NCI-H2196 treated with DMSO at 0.1 percent for 48 hours (cell line): ENCODE measurements around the gene HS6ST2.

Source experiments
- DNase-seq: peaks from one replicate; lab custom pipeline; 2025; ENCODE audit not compliant: unreplicated experiment; lab: John Stamatoyannopoulos, UW

The HS6ST2 gene

DNA sequence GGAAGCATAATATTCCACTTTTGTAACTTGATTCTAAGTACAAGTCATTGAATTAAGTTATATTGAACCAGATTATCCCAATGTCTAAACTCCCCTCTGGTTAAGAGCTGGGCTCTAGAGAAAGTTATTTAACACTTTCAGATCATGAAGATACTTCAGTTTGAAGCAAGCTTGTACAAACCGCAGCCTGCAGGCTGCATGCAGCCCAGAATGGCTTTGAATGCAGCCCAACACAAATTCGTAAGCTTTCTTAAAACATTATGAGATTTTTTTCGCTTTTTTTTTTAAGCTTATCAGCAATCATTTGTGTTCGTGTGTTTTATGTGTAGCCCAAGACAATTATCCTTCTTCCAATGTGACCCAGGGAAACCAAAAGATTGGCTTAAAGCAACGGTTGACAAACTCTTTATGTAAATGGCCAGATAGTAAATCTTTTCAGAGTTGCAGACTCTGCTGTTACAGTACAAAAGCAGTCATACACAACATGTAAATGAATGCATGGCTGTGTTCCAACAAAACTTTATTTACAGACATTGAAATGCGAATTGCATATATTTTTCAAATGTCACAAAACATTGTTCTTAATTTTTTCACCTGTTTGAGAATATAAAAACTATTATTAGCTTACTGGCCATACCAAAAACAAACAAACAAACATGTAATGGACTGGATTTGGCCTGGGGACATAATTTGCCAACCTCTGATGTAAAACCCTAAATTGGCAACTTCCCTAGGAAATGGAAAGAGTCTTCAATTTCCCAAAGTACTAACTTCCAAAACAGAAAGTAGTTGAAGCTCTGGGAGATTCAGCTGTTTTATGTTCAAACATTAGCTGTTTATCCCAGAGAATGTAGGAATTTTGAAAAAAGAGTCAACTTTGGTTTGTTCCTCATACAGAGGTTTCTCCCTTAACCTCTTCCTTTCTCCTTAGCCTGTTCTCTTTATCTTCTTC is 268.5 kb downstream of the HS6ST2 start:
- DNase-seq = no peak

DNA sequence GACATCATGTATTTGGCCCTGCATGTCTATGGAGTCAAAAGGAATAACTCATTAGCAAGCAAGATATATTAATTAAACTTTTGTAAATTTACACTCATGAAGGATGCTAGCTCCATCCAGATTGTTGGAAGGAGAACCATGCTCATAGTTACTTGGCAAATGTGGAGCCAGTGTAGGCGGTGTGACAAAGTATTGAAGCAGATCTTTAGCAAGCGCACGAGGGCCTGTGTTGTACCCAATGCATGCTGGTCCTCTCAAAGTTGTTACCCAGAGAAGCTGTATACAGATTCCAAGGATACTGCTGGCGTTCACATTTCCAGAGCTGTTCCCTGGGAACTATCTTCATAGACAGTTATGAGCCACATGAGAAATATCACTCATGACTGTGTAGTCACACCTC is 273.2 kb downstream of the HS6ST2 start:
- no peak for DNase-seq

DNA sequence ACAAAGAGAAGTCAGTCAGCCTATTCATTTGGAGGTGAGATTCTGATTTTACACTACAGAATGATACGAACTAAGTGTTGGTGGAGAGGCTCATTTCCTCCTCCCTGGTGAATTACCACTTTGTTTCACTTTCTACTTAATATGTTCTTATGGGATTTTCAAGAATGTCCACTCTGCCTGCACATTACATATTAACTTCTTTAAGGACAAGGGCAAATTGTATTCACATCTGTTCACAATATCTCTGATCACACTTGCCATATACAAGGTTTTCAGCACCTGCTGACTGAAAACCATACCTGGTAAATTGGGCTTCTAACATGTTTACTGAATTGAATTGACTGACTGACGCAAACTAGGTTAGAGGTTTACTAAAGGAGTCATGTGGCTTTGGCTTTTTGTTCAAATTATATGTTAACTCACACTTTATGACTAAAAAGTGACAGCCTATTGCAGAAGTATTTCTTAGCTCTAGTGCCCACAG is 281.2 kb downstream of the HS6ST2 start:
- no peak for DNase-seq

DNA sequence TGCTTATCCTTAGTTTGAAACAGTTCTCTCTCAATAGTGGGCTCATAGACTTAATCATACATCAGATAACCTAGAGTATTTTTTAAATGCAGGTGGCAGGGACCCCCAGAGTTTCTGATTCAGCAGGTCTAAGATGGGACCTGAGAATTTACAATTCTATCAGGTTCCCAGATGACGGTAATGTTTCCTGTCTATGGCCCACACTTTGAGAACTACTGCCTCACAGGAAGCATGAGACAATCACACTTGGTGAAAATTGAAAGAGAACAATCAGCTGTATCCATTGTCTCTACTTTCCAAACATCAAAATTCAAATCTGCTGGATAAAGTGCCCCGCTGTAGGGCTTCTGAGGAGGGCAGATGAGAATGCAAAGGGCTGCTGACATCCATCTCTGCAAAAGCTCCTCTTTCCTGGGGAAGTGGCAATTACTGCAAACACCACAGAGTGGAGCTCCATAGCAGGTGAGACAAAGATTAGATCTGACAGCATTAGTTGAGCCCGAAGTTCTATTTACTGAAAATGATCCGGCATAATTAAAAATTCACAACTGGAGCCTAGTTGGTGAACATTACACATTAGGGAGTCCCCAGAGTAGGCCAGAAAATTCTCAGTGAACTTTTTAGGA is 281.8 kb downstream of the HS6ST2 start:
- DNase-seq = no peak

DNA sequence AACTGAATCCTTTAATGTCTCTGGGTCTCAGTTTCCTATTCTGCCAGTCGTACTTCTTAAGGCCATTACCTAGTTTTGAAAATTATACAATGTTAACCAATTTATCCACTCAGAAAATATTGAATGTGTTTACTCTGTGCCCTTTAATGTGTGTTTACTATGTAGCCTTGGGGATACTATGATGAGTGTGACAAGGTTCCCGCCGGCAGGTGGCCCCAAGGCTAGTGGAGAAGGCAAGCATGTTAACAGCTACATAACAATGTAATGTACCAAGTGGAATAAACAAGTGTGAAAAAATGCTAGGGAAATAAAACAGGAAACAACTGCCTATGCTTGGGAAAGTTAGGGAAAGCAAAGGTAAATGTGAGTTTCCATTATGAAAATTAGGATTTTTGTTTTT is 282.3 kb downstream of the HS6ST2 start:
- no peak for DNase-seq

DNA sequence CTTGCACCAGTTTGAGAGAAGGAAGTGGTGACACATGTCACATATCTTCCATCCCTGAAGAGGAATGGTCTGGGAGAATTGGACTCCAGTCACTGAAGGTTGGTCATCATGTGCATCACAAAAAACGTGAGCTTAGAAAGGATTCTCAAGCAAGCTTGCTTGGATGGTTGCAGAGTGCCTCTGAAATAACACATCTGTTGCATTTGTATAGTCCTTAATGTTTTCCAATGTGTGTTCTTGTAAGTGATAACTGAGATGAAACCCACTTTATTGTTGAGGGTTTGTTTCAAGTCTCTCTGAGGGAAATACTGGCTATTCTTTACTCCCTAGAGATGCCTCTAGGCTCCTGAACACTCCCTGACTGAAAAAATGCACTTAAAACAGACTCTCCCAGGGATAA is 285.1 kb downstream of the HS6ST2 start:
- no peak for DNase-seq

DNA sequence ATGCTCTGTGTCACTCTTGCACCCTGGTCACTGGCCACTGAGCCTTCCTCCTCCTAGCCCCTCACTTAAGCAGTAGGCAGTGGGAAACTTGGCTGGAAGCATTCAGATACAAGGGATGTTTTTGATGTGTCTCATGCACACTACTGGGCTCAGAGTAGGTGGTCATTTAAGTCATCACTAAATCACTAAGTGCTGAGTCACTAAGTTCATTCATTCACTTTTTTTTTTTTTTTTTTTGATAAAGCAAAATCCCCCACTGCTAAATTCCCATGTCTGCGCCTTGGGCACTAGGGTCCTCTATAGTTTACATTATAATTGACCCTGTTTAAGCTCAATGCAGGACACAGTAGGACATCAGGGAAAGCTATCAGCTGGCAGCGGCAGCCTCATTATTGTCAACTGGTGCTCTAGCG is 287.2 kb downstream of the HS6ST2 start:
- no peak for DNase-seq

DNA sequence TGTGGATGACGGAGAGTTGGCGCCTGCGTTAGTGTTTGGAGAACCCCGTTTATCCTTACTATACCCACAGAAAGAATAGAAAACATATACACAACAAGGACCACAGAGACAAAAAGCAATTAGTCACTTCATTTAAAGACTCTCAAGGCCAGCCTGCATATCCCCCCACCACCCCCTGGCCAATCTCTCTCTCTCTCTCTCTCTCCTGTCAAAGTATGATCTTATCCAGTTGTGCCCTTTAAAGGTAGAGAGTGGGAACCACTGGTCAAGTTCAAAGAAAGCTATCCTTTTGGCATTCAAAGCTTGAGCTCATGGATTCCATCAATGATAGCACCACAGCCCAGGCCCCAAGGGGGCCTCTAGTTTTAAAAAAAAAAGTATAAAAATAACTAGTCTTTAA is 289.3 kb downstream of the HS6ST2 start:
- no peak for DNase-seq

DNA sequence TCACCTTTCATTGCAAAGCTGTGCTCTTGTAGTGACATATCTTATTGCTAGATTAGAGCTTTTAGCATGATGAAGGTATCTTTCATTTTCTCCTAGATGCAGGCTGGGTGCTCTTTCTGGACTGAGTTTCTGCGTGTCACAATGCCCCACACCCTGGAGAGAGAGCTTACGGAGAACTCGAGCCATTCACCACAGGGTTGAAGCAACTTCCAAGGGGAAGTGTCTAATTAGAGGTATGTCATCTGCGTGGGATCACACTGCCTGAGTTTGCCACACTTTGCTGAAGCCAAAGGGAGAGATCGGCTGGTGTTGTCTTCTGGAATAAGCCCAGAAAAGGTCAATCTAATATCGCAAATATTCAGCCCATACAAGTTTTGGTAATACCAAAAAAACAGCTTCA is 290.3 kb downstream of the HS6ST2 start:
- DNase-seq = no peak

DNA sequence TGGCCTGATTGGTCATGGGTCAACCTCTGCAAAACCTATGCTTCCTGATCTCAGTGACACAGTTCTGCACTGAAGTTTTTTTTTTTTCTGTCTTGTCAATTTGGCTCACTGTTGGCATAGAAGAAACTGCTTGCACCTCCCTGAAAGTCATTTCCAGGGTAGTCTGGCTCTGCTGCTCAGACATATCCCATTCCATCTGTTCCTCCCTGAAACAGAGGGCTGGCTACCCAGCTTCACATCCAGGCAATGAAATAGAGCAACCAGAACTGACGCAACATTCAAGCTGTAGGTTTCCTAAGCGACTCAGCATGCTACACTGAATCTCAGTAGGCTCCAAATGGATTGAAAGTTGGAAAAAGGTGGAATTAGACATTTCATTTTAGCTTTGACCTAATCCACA is 292.8 kb downstream of the HS6ST2 start:
- no peak for DNase-seq

DNA sequence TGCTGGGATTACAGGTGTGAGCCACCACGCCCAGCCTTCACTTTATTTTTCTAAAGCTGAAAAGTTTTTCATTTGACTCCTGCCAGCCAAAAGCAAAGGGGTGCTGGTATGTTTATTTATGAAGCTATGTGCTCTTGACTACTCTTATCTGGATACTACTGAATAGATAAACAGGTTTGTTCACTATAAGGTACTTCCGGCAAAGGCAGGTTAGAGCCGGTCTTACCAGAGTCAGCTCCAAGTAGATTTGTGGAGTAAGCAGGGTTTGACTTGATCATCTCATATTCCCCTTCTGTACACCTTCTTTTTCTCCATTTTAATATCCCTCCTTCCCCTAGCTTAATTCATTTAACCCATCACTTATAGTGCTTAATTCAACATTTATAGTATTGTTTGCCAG is 294.2 kb downstream of the HS6ST2 start:
- no peak for DNase-seq

DNA sequence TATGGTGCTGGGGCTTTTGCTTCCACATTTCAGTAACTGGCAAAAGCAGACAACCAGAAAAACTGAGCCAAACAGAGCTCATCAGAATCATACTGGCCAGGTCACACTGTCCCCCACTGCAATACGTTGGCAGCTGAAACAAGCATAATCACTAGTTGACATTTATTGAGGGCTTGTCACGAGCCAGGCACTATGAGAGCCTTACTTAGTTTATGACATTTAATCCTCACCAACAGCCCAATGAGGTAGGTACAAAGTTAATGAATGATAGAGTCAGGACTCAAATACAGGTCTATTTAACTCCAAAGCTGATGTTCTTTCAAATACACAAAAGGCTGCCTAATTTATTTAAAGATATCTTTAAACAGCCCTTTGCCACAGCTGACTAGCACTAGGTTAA is 295.6 kb downstream of the HS6ST2 start:
- no peak for DNase-seq

DNA sequence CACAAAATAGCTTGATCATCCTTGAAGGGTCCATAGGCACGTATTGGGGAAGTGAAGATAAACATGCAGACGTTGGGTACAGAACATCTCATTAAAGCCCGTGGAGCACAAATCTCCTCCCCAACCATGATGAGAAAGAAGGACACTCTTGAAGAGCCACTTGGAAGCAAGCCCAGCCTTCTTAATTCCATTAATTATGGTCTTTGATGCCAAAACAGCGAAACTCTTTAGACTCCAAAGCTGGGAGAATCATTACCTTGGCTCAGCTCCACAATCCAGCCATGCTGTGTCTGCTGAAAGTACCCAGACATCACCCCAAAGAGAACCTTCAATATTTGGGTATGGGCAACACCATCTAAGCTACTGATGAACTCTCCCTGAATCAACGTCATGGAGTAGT is 300.6 kb downstream of the HS6ST2 start:
- no peak for DNase-seq

DNA sequence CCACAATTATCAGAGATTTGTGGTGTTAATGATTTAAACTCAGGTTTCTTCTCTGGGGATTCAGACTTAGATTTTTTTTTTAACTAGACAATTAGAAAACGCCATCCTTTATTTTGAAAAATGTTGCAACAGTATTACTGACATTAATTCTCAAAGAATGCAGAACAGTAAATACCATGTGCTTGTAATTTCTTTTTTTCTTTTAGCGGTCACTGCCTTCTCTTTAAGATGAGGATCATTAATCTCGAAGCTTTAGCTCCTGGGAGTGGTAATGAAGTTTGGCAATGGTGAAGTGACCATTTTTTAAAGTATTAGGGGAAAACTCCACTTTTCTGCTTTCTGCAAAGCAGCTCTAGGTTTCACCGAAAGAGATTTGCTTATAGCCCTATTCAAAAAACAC is 305.6 kb downstream of the HS6ST2 start:
- no peak for DNase-seq

DNA sequence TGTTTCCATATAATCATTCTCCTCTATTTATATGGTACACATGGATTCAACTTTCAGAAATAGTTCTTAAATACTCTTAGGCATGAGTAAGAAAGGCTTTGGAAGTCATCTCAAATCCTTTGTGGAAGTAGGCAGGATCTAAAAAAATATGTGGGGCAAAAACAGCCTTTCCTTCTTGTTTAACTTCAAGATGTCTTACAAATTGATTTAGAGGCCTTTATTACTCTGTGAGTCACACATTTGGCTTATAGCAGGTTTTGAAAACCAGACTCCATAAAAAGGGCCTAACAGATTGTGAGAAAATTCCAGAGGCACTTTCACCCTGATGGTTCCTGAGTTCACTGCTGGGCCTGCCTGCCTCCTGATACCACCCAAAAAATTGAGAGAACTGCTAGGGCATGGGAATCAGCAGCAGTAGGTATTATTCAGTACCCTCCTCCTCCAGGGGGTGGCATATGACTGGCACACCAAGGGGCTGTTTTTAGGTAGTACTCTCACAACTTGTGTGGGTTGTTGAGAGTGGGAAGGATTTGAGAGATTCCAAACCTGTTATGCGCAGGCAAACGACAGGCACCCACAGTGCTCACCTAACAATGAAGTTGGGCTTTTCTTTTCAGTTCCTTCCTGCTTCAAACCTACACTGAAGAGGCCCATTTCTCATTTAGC is 306.9 kb downstream of the HS6ST2 start:
- DNase-seq = no peak

DNA sequence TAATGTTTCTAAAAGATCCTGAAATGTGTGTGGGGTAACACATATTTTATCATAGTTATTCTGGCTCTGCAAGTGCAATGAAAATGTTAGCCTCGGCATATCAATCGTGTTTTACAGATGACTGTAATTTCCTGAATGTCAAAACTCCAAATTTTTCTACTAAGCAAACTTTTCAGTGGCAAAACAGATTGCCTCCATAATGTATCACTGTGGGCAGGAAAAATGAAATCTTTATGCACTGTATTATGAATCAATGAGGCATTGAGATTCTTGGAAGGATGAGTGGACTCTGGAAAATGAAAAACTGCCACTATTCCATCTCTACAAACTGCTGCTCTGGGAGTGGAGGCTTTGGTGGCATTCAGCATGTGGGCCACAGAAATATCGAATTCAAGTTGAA is 309.5 kb downstream of the HS6ST2 start:
- DNase-seq = no peak

DNA sequence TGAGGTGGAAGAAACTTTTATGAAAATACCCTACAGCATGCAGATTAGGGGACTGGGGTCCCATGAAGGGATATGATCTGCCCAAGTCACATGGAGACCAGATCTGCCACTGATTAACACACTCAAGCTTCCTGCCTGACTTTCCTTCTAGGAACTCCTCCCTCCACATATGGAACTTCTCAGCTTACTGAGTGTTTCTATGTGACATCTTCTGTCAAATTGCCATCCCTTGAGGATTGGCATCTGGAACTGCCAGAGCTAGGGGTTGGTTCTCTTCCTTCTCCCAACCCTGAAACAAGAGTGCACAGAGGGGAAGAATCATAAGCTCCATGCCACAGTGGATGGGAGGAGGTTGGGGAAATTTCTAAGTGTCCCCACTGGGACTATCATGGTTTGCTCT is 319.0 kb downstream of the HS6ST2 start:
- no peak for DNase-seq

DNA sequence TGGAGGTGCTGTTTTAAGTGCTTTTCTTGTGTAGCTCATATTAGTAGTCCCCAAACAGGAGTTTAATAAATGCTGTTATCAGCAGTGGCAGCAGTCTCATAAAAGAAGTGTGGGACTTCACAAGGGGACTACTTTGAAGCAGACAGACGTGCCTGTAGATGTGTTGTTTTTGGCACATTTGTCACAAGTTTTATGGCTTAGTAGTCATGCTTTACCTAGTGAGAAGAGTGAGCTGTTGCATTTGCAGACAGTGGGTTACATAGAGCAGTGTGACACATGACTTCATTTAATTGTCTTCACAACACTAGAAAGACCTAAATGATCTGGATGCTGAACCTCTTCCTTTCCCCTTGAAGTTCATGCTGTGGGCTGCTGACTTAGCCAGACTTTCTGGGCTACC is 320.1 kb downstream of the HS6ST2 start:
- DNase-seq = no peak

DNA sequence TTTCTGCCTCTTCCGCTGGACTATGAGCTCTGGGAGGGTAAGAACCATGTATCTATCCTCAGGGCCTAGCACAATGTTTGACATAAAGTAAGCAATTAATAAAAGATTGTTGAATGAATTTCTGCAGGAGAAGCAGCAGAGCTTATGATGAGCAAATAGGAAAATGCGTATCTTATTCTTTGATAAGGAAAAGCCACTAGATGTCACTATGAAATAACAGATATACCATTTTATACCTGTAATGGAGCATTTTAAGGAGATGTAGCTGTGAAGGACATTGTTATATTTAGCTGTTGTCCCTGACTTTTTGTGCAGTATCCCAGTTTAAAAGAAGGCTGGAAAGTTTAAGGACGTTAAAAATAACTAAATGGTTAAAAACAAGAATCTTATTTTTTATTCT is 322.3 kb downstream of the HS6ST2 start:
- no peak for DNase-seq

DNA sequence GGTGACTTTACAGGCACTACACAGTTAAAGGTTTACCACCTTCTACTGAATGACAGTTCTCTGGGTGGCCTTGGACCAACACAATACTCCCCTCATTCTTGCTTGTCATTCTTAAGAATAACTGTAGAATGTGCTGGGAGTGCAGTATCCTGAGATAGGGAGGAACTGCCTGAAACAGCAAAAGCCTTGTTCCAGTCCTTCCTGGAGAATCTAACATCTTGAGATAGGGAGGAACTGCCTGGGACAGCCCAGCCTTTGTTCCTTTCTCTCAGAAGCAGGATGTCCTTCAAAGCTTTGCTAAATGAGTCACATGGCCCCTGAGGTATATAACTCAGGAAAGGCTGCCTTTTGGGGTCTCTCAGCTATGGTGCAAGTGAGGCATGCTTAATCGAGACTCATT is 323.9 kb downstream of the HS6ST2 start:
- DNase-seq = no peak

DNA sequence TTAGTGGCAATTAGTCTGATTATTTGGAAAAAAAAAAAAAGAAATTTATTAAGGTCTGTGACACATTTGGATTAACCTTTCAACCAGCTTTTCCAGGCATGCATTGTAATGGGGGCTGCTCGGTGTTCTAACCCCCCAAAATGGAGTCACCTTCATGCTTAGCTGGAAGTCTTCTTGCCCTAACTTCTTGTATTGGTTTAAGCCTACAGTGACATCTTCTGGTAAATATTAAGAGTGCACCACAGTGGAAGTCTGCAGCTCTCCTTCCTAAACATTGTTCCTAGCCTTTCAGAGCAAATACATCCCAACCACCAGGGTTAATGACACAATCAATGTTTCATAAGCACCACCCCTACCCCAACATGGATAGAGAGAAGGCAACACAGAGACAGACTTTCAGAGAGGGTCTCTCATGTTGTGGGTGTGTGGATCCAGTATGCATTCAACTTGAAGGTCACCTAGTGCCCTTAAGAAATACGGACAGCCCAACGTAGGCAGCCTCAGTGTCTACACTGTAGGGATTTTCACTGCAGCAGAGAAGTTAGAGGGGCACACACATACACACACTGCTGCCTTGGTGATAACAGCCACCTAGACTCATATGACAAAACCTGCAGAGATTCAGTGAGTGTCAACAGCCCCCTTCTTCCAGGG is 326.7 kb downstream of the HS6ST2 start:
- no peak for DNase-seq
